Fibroblast of pulmonary artery (primary cell): ENCODE measurements around the gene GRM8.

ENCODE experiments used
- DNase-seq: peaks from one replicate; pipeline ENCODE4 v3.0.0-alpha.2; 2010; ENCODE audit warnings: low read depth
- H3K4me3 ChIP-seq: replicated peaks from 2 replicates; pipeline ENCODE4 v1.5.1; 2011; ENCODE audit warnings: low read depth, mild to moderate bottlenecking, control low read depth, low read length, moderate library complexity
- CTCF ChIP-seq: IDR thresholded peaks from 2 replicates; pipeline ENCODE4 v1.5.1; 2011; ENCODE audit warnings: mild to moderate bottlenecking, control low read depth, low read length, inconsistent platforms; ENCODE audit errors: missing control alignments

GRM8 gene

GRCh38 chr7:126856691-126857291, 395.9 kb downstream of the GRM8 start:
- peak; percentile 30 for TF ChIP-seq CTCF
- H3K4me3 ChIP-seq = no peak overlapping the region
- peak; percentile 1 for DNase-seq

GRCh38 chr7:126845331-126845730, 407.4 kb downstream of the GRM8 start:
- no peak overlapping the region for H3K4me3 ChIP-seq
- no peak for DNase-seq
- TF ChIP-seq CTCF = no peak

GRCh38 chr7:126843883-126844282, 408.9 kb downstream of the GRM8 start:
- H3K4me3 ChIP-seq = no peak overlapping the region
- no peak for DNase-seq
- no peak for TF ChIP-seq CTCF

GRCh38 chr7:126843336-126843735, 409.4 kb downstream of the GRM8 start:
- TF ChIP-seq CTCF = no peak
- DNase-seq = no peak
- no peak overlapping the region for H3K4me3 ChIP-seq

GRCh38 chr7:126842451-126842850, 410.3 kb downstream of the GRM8 start:
- DNase-seq = no peak
- no peak for TF ChIP-seq CTCF
- H3K4me3 ChIP-seq = no peak overlapping the region

GRCh38 chr7:126840869-126841268, 411.9 kb downstream of the GRM8 start:
- no peak for DNase-seq
- no peak for TF ChIP-seq CTCF
- H3K4me3 ChIP-seq = no peak overlapping the region

GRCh38 chr7:126839624-126840023, 413.1 kb downstream of the GRM8 start:
- no peak for TF ChIP-seq CTCF
- no peak for DNase-seq
- no peak overlapping the region for H3K4me3 ChIP-seq
